ENCODE data around the gene TMPRSS9.

TMPRSS9 gene

DNA sequence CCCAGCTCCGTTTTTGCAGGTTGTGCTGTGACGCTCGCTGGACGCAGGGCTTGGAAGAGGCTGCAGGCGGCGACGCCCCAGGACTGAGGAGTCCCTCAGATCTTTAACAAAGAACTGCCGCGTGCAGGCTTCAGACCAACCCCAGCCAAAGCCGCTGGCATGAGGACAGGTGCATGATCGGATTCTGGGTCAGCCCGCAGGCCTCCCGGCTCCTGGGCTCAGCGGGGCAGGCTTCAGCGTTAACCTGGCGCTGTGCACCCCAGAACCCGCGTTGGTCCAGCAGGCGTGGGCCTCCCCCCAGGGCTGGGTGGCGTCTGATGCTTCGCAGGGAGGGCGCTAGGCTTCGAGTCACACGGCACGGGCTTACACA is 68.2 kb downstream of the TMPRSS9 start:
- peak overlapping the region; percentile 86; the same call in 1 of the 2 replicates for H3K27ac ChIP-seq (ENCODE audit: extremely low read depth, low read depth, low read length)
- POLR2A ChIA-PET = interaction anchor here (0.6 to 4.0 kb wide), 17 partner anchors 8 to 608 kb away, joined by 3 to 68 read pairs (median 4); partner anchors contain the start of genes AP3D1, GADD45B, LMNB2 and PLEKHJ1
- CTCF ChIA-PET = interaction anchor here (1.0 to 1.2 kb wide), 3 partner anchors 39 to 186 kb away, joined by 3 read pairs; no protein-coding TSS in a partner anchor
- no peaks in the 10 kb centered on the region for H3K9me3 ChIP-seq (ENCODE audit: control insufficient read depth, insufficient read depth, low read depth, low read length)
- no peak overlapping the region for H3K4me3 ChIP-seq (ENCODE audit: low read depth, low read length)
- H3K36me3 ChIP-seq (ENCODE audit: control insufficient read depth in 2 of 2, insufficient read depth in 1 of 2, low read length in 2 of 2) = peaks cover 0 to 64% of the 10 kb centered on the region in 2 experiments; a peak in 1 of 3 replicates
- 0 out of 2 replicates have a peak, but pooled peaks cover 6% of the 10 kb centered on the region for H3K4me1 ChIP-seq (ENCODE audit: control insufficient read depth, insufficient read depth, low read length)
- TF ChIP-seq, protein P1, sequence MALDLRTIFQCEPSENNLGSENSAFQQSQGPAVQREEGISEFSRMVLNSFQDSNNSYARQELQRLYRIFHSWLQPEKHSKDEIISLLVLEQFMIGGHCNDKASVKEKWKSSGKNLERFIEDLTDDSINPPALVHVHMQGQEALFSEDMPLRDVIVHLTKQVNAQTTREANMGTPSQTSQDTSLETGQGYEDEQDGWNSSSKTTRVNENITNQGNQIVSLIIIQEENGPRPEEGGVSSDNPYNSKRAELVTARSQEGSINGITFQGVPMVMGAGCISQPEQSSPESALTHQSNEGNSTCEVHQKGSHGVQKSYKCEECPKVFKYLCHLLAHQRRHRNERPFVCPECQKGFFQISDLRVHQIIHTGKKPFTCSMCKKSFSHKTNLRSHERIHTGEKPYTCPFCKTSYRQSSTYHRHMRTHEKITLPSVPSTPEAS (tag by site-specific recombination; IDR thresholded peaks at IDR 0.05) = no peak
- TF ChIP-seq ZNF488 (tag by site-specific recombination; IDR thresholded peaks at IDR 0.05) (no peak), ZNF76 (tag by site-specific recombination; IDR thresholded peaks at IDR 0.05; ENCODE audit: borderline replicate concordance, low read depth) (no peak), ZNF221 (tag by site-specific recombination; IDR thresholded peaks at IDR 0.05; ENCODE audit: borderline replicate concordance) (no peak), ZNF600 (tag by site-specific recombination; IDR thresholded peaks at IDR 0.05) (peak; percentile 97), ZBTB8A (tag by site-specific recombination; IDR thresholded peaks at IDR 0.05) (peak; percentile 17; the same call in 1 of the 2 replicates), ZNF175 (tag by site-specific recombination; IDR thresholded peaks at IDR 0.05) (no peak), ZNF223 (tag by site-specific recombination; IDR thresholded peaks at IDR 0.05) (no peak), ZNF623 (tag by site-specific recombination; IDR thresholded peaks at IDR 0.05) (no peak), TRIM28 (IDR thresholded peaks at IDR 0.05; ENCODE audit: borderline replicate concordance, low read length) (no peak), ZNF660 (tag by site-specific recombination; IDR thresholded peaks at IDR 0.05) (no peak), ZNF157 (tag by site-specific recombination; IDR thresholded peaks at IDR 0.05) (no peak), REPIN1 (tag by site-specific recombination; IDR thresholded peaks at IDR 0.05; ENCODE audit: low read depth) (no peak), SP7 (tag by site-specific recombination; IDR thresholded peaks at IDR 0.05) (no peak), KLF1 (tag by site-specific recombination; IDR thresholded peaks at IDR 0.05) (peak; percentile 24; the same call in 1 of the 2 replicates), ZNF394 (tag by site-specific recombination; IDR thresholded peaks at IDR 0.05; ENCODE audit: borderline replicate concordance) (no peak), MYNN (tag by site-specific recombination; IDR thresholded peaks at IDR 0.05; ENCODE audit: borderline replicate concordance) (no peak), ZNF214 (tag by site-specific recombination; IDR thresholded peaks at IDR 0.05; ENCODE audit: borderline replicate concordance) (no peak), ZNF341 (tag by site-specific recombination; IDR thresholded peaks at IDR 0.05; ENCODE audit: low read depth) (no peak), ZNF324 (tag by site-specific recombination; IDR thresholded peaks at IDR 0.05) (no peak), ZNF433 (tag by site-specific recombination; IDR thresholded peaks at IDR 0.05; ENCODE audit: low read depth) (no peak), ZNF621 (tag by site-specific recombination; IDR thresholded peaks at IDR 0.05) (no peak), ZBTB1 (tag by site-specific recombination; IDR thresholded peaks at IDR 0.05) (no peak), ZFP41 (tag by site-specific recombination; IDR thresholded peaks at IDR 0.05; ENCODE audit: borderline replicate concordance) (no peak), ZNF518A (tag by site-specific recombination; conservative IDR thresholded peaks at IDR 0.05; ENCODE audit: low read depth) (no peak), ZNF48 (tag by site-specific recombination; IDR thresholded peaks at IDR 0.05) (no peak), ZNF555 (tag by site-specific recombination; conservative IDR thresholded peaks at IDR 0.05) (no peak), BCL11B (tag by site-specific recombination; IDR thresholded peaks at IDR 0.05; ENCODE audit: low read depth) (no peak), ZNF510 (tag by site-specific recombination; IDR thresholded peaks at IDR 0.05; ENCODE audit: insufficient replicate concordance) (no peak)
- TF ChIP-seq, protein P2, sequence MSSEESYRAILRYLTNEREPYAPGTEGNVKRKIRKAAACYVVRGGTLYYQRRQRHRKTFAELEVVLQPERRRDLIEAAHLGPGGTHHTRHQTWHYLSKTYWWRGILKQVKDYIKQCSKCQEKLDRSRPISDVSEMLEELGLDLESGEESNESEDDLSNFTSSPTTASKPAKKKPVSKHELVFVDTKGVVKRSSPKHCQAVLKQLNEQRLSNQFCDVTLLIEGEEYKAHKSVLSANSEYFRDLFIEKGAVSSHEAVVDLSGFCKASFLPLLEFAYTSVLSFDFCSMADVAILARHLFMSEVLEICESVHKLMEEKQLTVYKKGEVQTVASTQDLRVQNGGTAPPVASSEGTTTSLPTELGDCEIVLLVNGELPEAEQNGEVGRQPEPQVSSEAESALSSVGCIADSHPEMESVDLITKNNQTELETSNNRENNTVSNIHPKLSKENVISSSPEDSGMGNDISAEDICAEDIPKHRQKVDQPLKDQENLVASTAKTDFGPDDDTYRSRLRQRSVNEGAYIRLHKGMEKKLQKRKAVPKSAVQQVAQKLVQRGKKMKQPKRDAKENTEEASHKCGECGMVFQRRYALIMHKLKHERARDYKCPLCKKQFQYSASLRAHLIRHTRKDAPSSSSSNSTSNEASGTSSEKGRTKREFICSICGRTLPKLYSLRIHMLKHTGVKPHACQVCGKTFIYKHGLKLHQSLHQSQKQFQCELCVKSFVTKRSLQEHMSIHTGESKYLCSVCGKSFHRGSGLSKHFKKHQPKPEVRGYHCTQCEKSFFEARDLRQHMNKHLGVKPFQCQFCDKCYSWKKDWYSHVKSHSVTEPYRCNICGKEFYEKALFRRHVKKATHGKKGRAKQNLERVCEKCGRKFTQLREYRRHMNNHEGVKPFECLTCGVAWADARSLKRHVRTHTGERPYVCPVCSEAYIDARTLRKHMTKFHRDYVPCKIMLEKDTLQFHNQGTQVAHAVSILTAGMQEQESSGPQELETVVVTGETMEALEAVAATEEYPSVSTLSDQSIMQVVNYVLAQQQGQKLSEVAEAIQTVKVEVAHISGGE (tag by site-specific recombination; conservative IDR thresholded peaks at IDR 0.05; ENCODE audit: low read depth) = no peak

Measured in HEK293 (cell line).